ENCODE results near the gene MAP4K3.

DNA sequence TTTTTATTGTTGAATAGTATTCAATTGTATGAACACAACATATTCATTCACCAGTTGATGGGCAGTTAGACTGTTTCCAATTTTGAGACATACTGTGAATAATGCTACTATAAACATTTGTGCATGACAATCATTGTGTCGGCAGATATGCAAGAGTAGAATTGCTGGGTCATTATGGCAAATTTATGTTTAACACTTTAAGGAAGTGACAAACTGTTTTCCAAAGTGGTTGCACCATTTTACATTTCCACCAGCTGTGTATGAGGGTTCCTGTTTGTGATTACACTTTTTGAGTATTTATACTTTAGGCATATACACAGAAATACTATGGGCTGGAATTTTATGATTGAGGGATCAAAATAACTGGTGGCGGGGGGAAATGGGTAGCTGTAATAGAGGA, 61.2 kb downstream of the MAP4K3 start:
- TF ChIP-seq CTCF (conservative IDR thresholded peaks at IDR 0.05; ENCODE audit: low read length), result no peak
- no peak for TF ChIP-seq EZH2phosphoT487 (IDR thresholded peaks at IDR 0.05; ENCODE audit: borderline replicate concordance, low read depth, low read length)
